Measurements from ENCODE around the gene AP3B2.

GRCh38 chr15:82715003-82715402 is 5.3 kb upstream of the AP3B2 start:
- no peak for TF ChIP-seq CTCF (IDR thresholded peaks at IDR 0.05; ENCODE audit: extremely low read depth in 1 of 2, insufficient read depth in 1 of 2, low read depth in 1 of 2, low read length in 2 of 2)
- no peak for TF ChIP-seq POLR2A (IDR thresholded peaks at IDR 0.05; ENCODE audit: low read depth, low read length)
- TF ChIP-seq GATA2 (IDR thresholded peaks at IDR 0.05; ENCODE audit: insufficient read depth, insufficient read length, low read depth, low read length): no peak
- no peak for TF ChIP-seq POLR2AphosphoS5 (IDR thresholded peaks at IDR 0.05; ENCODE audit: insufficient read depth, low read depth, low read length)
- TF ChIP-seq MAX (IDR thresholded peaks at IDR 0.05; ENCODE audit: insufficient read depth, insufficient read length): no peak
- no peak for TF ChIP-seq EZH2 (IDR thresholded peaks at IDR 0.05; ENCODE audit: borderline replicate concordance, low read depth, low read length, severe bottlenecking)
- no peak for TF ChIP-seq MYC (IDR thresholded peaks at IDR 0.05; ENCODE audit: low read depth, low read length)
- TF ChIP-seq FOS (IDR thresholded peaks at IDR 0.05; ENCODE audit: borderline replicate concordance, insufficient read depth, low read length): no peak
